Effector CD8-positive, alpha-beta T cell (primary cell): Measurements from ENCODE around the gene TMPRSS11E.
"Not testable (repeated sequence)": the region's sequence is repeated elsewhere in the genome, so short reads cannot be mapped to it uniquely, and the experiment has no call there.

ENCODE experiments used
- DNase-seq: peaks from one replicate; lab custom pipeline; 2025; lab: John Stamatoyannopoulos, UW

The TMPRSS11E gene

GRCh38 chr4:68461790-68462189, 14.5 kb downstream of the TMPRSS11E start:
- no peak for DNase-seq

DNA sequence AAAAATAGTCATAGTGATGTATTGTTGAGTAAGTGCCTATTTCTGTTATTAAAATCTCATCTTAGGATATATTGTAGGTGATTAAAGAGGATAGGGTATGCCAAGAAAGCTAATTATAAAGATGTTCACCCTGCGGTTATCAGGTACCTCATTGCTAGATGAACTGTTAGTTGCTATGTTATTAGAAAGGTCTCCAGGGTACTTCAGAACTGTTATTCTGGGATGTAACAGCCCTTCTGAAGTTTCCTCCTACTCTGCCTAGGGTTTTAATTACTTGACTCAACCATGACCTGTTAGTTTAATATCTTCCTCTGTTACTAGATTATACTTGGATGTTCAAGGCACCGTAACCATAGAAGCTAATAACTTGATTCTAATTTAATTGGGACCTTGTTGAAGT, 15.4 kb downstream of the TMPRSS11E start:
- no peak for DNase-seq

DNA sequence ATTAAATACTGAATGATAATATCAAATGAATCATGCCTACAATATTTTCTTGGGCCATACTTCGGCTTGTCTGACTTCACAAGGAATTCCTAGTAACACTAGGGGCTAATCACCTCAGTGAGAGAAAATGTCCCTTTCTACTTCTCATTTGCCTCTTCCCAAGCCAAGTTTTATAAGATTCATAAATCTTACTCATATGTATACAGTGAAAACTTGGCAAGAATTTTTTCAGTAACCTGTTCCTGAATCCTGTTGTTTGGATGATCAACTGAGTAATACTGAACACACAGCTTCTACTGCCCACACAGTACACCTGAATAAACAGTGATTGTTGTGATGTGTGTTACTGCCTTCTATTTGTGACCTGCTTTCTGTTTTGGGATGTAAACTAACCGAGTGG, 16.5 kb downstream of the TMPRSS11E start:
- DNase-seq: no peak

- no peak for DNase-seq
These were observed 17.8 kb downstream of the TMPRSS11E start for GRCh38 chr4:68465058-68465457.

DNA sequence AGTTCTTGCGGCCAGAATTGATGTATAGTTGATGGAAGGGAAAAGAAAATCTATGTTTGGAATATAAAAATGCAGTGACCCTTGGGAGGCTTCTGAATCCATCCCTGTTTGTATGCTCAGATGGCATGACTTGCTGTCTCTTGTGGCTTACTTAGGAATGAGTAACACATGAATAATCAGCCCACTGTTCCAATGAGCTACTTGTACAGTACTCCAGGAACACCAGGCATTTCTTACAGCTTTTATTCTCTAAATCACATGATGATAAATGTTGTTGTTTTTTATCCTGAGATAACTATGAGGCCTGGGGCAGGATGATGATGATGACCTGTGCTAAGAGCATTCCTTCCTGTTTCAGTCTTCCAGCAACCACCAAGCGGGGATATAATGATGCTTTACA, 18.9 kb downstream of the TMPRSS11E start:
- DNase-seq: no peak

GRCh38 chr4:68466751-68467150, 19.5 kb downstream of the TMPRSS11E start:
- DNase-seq: no peak

DNA sequence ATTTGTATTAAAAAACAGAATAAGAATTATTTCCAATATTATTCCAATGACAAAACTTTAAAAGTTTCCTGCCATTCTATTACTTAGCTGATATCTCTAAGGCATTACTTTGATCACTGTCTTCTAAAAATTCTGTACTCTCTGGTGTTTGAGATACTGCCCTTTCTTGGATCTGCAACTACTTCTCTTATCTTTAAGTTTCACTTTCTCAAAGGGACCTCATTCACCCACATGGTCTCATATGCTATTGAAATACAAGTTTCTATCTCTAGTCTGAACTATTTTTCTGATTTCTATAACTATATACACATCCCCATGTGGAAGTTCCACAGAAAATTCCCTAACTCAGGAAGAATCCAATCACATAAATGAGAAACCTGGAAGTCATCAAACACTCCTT, 22.2 kb downstream of the TMPRSS11E start:
- DNase-seq: no peak

DNA sequence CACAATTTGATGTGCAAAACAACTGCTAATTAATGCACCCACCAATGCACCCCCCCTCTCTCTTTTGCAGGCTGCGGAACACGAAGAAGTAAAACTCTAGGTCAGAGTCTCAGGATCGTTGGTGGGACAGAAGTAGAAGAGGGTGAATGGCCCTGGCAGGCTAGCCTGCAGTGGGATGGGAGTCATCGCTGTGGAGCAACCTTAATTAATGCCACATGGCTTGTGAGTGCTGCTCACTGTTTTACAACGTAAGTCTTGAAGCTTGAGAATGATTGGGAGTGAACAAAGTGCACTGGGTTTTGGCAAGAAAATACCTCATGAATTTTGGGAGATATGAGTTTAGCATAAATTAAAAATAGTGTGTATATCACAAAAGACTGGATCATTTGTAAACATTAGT, 28.9 kb downstream of the TMPRSS11E start:
- DNase-seq: no peak

DNA sequence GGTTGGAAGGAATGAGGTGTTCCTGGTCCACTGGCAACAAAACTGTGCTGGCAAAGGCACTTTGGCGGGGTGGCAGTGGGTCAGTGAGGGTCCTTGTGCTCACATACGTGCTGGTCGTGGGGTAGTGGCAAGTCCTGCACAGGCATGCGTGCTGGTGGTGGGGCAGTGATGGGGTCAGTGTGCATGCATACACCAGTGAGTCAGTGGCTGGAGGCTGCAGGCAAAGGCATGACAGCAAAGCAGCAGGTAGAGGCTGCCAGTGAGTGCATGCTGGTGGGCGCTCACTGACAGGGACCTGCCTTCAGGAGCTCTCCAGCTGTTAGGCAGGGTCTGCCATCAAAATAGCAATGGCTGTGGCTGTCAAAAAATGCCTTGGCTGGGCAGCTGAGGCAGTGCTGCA, 42.1 kb downstream of the TMPRSS11E start:
- DNase-seq: no peak

DNA sequence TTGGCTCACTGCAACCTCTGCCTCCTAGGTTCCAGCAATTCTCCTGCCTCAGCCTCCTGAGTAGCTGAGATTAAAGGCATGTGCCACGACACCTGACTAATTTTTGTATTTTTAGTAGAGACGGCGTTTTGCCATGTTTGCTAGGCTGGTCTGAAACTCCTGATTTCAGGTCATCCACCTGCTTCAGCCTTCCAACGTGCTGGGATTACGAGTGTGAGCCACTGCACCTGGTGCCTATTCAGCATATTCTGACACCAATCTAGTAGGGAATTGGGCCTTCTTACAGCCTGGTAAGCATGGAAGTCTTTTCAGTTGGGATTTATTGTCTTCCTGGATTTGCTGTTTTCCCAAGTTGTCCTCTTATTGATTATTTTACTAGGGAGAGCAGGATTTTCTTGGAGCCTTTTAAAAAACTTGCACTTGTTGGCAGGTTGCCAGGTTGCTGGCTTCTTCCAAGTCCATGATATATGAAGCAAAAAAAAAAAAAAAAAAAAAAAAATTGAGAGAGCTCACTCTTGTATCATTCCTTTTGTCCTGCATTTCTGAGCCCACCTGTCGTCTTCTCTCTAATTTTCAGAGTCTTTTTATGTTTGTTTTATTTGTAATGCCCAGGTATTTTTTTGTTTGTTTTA, 43.7 kb downstream of the TMPRSS11E start:
- no peak for DNase-seq

GRCh38 chr4:68494688-68495087, 47.4 kb downstream of the TMPRSS11E start:
- no peak for DNase-seq

- DNase-seq: peak; percentile 19
These were observed 51.2 kb downstream of the TMPRSS11E start for GRCh38 chr4:68498413-68499007.

- DNase-seq: no peak
These were observed 51.8 kb downstream of the TMPRSS11E start for GRCh38 chr4:68499021-68499420.

DNA sequence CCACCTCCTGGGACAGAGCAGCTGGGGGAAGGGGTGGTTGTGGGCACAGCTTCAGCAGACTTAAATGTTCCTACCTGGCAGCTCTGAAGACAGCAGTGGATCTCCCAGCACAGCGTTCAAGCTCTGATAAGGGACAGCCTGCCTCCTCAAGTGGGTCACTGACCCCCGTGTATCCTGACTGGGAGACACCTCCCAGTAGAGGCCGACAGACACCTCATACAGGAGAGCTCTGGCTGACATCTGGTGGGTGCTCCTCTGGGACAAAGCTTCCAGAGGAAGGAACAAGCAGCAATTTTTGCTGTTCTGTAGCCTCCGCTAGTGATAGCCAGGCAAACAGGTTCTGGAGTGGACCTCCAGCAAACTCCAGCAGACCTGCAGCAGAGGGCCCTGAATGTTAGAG, 56.2 kb downstream of the TMPRSS11E start:
- not testable (repeated sequence) for DNase-seq

DNA sequence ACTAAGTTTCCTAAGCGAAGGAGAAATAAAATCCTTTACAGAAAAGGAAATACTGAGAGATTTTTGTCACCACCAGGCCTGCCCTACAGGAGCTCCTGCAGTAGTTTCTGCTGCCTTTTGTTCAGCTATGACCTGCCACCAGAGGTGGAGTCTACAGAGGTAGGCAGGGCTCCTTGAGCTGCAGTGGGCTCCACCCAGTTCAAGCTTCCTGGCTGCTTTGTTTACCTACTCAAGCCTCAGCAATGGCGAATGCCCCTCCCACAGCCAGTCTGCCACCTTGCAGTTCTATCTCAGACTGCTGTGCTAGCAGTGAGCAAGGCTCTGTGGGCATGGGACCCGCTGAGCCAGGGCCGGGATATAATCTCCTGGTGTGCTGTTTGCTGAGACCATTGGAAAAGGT, 57.6 kb downstream of the TMPRSS11E start:
- not testable (repeated sequence) for DNase-seq

GRCh38 chr4:68505452-68505851, 58.2 kb downstream of the TMPRSS11E start:
- DNase-seq: not testable (repeated sequence)

GRCh38 chr4:68518889-68519288, 71.6 kb downstream of the TMPRSS11E start:
- no peak for DNase-seq

- no peak for DNase-seq
These were observed 73.7 kb downstream of the TMPRSS11E start for GRCh38 chr4:68520985-68521384.

- not testable (repeated sequence) for DNase-seq
These were observed 75.0 kb downstream of the TMPRSS11E start for GRCh38 chr4:68522232-68522631.

DNA sequence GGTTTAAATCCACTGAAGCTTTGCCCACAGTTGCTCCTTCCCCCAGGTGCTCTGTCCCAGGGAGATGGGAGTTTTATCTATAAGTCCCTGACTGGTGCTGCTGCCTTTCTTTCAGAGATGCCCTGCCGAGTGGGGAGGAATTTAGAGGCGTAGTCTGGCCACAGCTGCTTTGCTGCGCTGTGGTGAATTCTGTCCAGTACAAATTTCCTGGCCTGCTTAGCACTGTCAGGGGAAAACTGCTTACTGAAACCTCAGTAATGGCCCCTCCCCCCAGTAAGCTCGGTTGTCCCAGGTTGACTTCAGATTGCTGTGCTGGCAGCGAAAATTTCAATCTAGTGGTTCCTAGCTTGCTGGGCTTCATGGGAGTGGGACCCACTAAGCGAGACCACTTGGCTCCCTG, 88.7 kb downstream of the TMPRSS11E start:
- no peak for DNase-seq

- no peak for DNase-seq
These were observed 89.1 kb downstream of the TMPRSS11E start for GRCh38 chr4:68536375-68536774.

DNA sequence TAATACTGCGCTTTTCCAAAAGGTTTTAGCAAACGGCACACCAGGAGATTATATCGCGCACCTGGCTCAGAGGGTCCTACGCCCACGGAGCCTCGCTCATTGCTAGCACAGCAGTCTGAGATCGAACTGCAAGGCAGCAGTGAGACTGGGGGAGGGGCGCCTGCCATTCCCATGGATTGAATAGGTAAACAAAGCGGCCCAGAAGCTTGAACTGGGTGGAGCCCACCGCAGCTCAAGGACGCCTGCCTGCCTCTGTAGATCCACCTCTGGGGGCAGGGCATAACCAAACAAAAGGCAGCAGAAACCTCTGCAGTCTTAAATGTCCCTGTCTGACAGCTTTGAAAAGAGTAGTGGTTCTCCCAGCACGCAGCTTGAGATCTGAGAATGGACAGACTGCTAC, 95.5 kb downstream of the TMPRSS11E start:
- DNase-seq: not testable (repeated sequence)
